SK-N-MC (cell line): Measurements from ENCODE around the gene PIGQ.

ENCODE experiments used
- DNase-seq: peaks from one replicate; pipeline ENCODE4 v3.0.0-alpha.2; 2011; ENCODE audit warnings: low read depth, low spot score
- H3K27ac ChIP-seq: fragments of 200-600 bp; sonication (generic); 2 replicates; pipeline ENCODE4 v1.5.1; 2016; ENCODE audit warnings: mixed run types
- H3K36me3 ChIP-seq: fragments of 200-600 bp; sonication (generic); 2 replicates; pipeline ENCODE4 v1.6.1; 2017; ENCODE audit warnings: antibody characterized with exemption, low read length, mixed read lengths; ENCODE audit not compliant: insufficient read depth
- H3K4me3 ChIP-seq: fragments of 200-600 bp; sonication (generic); 2 replicates; pipeline ENCODE4 v1.5.1; 2016
- H3K9ac ChIP-seq: fragments of 200-600 bp; sonication (generic); 2 replicates; pipeline ENCODE4 v1.8.0; 2017; ENCODE audit warnings: mixed run types, mixed read lengths; ENCODE audit not compliant: insufficient read length
- H3K9me3 ChIP-seq: fragments of 200-600 bp; sonication (generic); 2 replicates; pipeline ENCODE4 v1.6.1; 2017; ENCODE audit warnings: low read depth, mild to moderate bottlenecking, antibody characterized with exemption, low read length, moderate library complexity, mixed read lengths
- EZH2 ChIP-seq: fragments of 200-600 bp; sonication (generic); IDR thresholded peaks from one replicate; pipeline ENCODE4 v1.6.1; 2017; ENCODE audit warnings: antibody characterized with exemption
- FOXP2 ChIP-seq: optimal IDR thresholded peaks from 2 replicates; pipeline ENCODE3; 2011; ENCODE audit warnings: mild to moderate bottlenecking, moderate library complexity; ENCODE audit not compliant: insufficient read depth; ENCODE audit errors: extremely low read length, control extremely low read depth
- POLR2AphosphoS5 ChIP-seq: IDR thresholded peaks from 2 replicates; pipeline ENCODE4 v1.6.1; 2012; ENCODE audit warnings: mild to moderate bottlenecking, low read depth, low read length, borderline replicate concordance

The PIGQ gene

GRCh38 chr16:561957-562938 lies 7.5 kb upstream of the PIGQ start:
- Histone ChIP-seq H3K9me3 (no peaks in the 10 kb centered on the region), H3K4me3 (no peak overlapping the region), H3K27ac (no peak overlapping the region), H3K9ac (no peak overlapping the region), H3K36me3 (no peaks in the 10 kb centered on the region)
- TF ChIP-seq POLR2AphosphoS5 = no peak
- no peak for TF ChIP-seq FOXP2
- TF ChIP-seq EZH2 = no peak
- DNase-seq = no peak

GRCh38 chr16:563072-563644 lies 6.6 kb upstream of the PIGQ start:
- no peak for TF ChIP-seq FOXP2
- TF ChIP-seq POLR2AphosphoS5 = no peak
- TF ChIP-seq EZH2 = no peak

DNA sequence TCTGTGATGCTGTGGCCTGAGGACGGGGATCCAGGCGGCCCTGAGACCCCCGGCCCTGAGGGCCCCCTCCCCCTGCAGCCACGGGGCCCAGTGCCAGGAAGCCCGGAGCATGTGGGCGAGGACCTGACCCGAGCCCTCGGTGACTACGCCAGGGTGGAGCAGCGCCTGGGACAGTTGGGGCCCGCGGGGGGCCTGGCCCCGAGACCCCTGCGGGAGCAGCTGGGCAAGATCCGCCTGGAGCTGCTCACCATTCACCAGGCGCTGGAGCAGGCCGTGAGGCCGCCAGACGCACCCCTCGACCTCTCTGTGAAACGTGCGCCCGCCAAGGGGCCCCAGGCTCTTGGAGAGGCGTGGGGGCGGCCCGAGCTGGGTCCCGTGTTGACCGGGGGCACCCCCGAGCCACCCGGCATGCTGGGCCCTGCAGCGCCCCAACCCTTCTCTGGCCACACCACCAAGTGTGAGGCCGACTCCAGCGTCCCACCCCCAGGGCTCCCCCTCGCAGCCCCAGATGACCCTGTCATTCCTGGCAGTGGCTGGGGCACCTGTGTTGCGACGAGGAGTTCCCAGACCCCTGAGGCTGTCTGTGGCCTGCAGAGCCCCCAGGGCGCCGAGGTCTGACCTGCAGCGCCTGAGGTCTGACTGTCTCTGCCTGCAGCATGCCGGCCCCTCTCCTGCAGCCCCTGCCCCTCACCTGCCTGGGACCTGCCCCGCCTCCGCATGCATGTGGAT lies 4.9 kb upstream of the PIGQ start:
- TF ChIP-seq POLR2AphosphoS5 (no peak), FOXP2 (no peak), EZH2 (no peak)
- H3K9ac ChIP-seq = no peak overlapping the region
- no peaks in the 10 kb centered on the region for H3K36me3 ChIP-seq
- H3K4me3 ChIP-seq = no peak overlapping the region
- no peak for DNase-seq
- no peaks in the 10 kb centered on the region for H3K9me3 ChIP-seq
- H3K27ac ChIP-seq = no peak overlapping the region

More at GRCh38 chr16:563072-563644, 6.6 kb upstream of the PIGQ start:
- H3K9me3 ChIP-seq = no peaks in the 10 kb centered on the region
- H3K4me3 ChIP-seq = no peak overlapping the region
- no peaks in the 10 kb centered on the region for H3K36me3 ChIP-seq
- no peak overlapping the region for H3K27ac ChIP-seq
- DNase-seq = no peak
- no peak overlapping the region for H3K9ac ChIP-seq

- no peak overlapping the region for H3K9ac ChIP-seq
- H3K27ac ChIP-seq = no peak overlapping the region
- TF ChIP-seq FOXP2 (no peak), POLR2AphosphoS5 (no peak), EZH2 (no peak)
- no peaks in the 10 kb centered on the region for H3K9me3 ChIP-seq
- no peak overlapping the region for H3K4me3 ChIP-seq
- no peak for DNase-seq
- no peaks in the 10 kb centered on the region for H3K36me3 ChIP-seq
These were observed 4.1 kb upstream of the PIGQ start for GRCh38 chr16:565419-566330.

DNA sequence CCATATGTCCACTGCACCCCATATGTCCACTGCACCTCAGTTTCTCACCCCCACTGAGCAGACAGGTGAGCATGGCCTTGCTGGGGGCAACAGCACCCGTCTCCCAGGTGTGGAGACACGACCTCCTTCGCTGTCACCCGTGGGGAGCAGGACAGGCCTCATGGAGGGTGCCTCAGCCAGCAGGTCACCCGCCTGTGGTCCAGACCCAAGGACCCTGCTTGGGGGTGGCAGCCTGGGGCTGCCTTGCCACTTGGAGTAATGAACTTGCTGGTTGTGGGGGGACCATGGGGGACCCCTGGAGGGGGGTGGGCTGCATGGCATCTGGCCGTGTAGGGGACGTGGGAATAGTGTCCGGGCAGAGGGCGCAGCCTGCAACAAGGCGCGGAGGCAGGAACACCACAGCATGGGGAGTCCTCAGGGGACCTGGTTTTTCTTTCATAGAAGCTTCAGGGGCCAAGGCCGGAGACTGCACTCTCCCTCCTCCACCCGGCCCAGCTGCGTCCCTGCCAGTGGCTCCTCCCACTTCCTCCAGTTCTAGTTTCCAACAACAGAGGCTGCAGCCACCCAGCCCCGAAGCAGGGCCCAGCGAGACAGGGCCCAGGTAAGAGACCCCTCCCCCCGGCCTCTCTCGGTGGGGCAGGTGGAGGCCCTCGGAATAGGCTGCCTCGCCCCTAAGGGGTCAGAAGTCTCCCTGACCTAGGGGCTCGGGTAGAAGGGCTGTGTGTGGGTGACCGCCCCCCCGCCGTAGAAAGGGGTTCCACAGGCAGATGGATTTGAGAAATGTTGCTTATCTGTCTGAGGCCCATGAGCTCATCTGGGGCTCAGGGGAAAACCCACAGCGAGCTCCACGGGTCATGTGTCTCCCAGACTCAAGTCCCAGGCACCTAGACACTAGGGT lies 3.0 kb upstream of the PIGQ start, which contains the start of gene NHLRC4:
TSS of gene NHLRC4 (plus strand) at position 531 of the 898 bp plus-strand sequence. CDS start 1,043 bp downstream, outside the sequence.
- no peak within 1 kb of the TSS for H3K9ac ChIP-seq
- TF ChIP-seq FOXP2 = no peak
- no peak for TF ChIP-seq EZH2
- TF ChIP-seq POLR2AphosphoS5 = no peak
- H3K36me3 ChIP-seq = no peaks in the 10 kb centered on the region
- H3K27ac ChIP-seq = no peak within 1 kb of the TSS
- H3K9me3 ChIP-seq = no peaks in the 10 kb centered on the region
- no peak for DNase-seq
- H3K4me3 ChIP-seq = no peak within 1 kb of the TSS

GRCh38 chr16:567373-568256 lies 2.2 kb upstream of the PIGQ start:
- Histone ChIP-seq H3K27ac (no peak overlapping the region), H3K9ac (no peak overlapping the region), H3K4me3 (no peak overlapping the region), H3K9me3 (no peaks in the 10 kb centered on the region), H3K36me3 (no peaks in the 10 kb centered on the region)
- no peak for TF ChIP-seq FOXP2
- TF ChIP-seq EZH2 = no peak
- TF ChIP-seq POLR2AphosphoS5 = no peak
- DNase-seq = no peak
